Muscle layer of duodenum (tissue), 2 donors: ENCODE measurements around the gene BEND7.
"Not testable (repeated sequence)": the region's sequence is repeated elsewhere in the genome, so short reads cannot be mapped to it uniquely, and the experiment has no call there.

ENCODE experiments used
- H3K27ac ChIP-seq: one replicate; pipeline ENCODE4 v1.7.0; 2013; ENCODE audit warnings: mild to moderate bottlenecking, low read length
- H3K27me3 ChIP-seq: one replicate; pipeline ENCODE4 v1.7.0; 2013; ENCODE audit warnings: low read depth, mild to moderate bottlenecking, control low read depth, low read length
- H3K36me3 ChIP-seq, 2 donors: one replicate each; pipeline ENCODE4 v1.7.0; 2013; ENCODE audit warnings: low read length in 2 of 2, control low read depth in 1 of 2, mild to moderate bottlenecking in 1 of 2; ENCODE audit not compliant: insufficient read depth in 2 of 2, control insufficient read depth in 1 of 2
- H3K4me1 ChIP-seq, 2 donors: one replicate each; pipeline ENCODE4 v1.7.0; 2013; ENCODE audit warnings: low read length in 2 of 2, mild to moderate bottlenecking in 2 of 2, control low read depth in 1 of 2, moderate library complexity in 1 of 2; ENCODE audit not compliant: insufficient read depth in 2 of 2, control insufficient read depth in 1 of 2
- H3K4me3 ChIP-seq, 2 donors: one replicate each; pipeline ENCODE4 v1.7.0; 2013; ENCODE audit warnings: low read length in 2 of 2, low read depth in 1 of 2, mild to moderate bottlenecking in 1 of 2
- H3K9me3 ChIP-seq, 2 donors: one replicate each; pipeline ENCODE4 v1.7.0; 2013; ENCODE audit warnings: low read length in 2 of 2, control low read depth in 1 of 2, mild to moderate bottlenecking in 1 of 2; ENCODE audit not compliant: control insufficient read depth in 1 of 2
- donor health status: healthy.

BEND7 gene

DNA sequence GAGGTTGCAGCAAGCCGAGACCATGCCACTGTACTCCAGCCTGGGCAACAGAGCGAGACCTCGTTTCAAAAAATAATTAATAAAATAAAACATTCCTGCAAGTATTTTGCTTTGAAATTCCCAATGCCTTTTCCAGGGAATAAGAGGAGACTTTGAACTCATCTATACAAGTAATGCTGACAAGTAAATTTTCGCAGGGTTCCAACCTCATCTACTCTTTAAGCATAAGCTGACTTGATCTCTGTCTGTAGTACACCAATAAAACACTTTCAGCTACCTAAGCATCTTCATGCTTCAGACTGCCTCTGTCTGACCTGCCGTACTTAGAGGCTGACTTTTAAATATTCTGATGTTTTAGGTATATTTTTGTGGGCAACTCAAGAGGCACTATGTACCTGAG lies 13.7 kb upstream of the BEND7 start:
- Histone ChIP-seq H3K27me3 (peaks cover 5% of the 10 kb centered on the region), H3K36me3 (no peaks in the 10 kb centered on the region), H3K27ac (no peak overlapping the region), H3K4me1 (no peaks in the 10 kb centered on the region), H3K4me3 (no peak overlapping the region), H3K9me3 (no peaks in the 10 kb centered on the region)

DNA sequence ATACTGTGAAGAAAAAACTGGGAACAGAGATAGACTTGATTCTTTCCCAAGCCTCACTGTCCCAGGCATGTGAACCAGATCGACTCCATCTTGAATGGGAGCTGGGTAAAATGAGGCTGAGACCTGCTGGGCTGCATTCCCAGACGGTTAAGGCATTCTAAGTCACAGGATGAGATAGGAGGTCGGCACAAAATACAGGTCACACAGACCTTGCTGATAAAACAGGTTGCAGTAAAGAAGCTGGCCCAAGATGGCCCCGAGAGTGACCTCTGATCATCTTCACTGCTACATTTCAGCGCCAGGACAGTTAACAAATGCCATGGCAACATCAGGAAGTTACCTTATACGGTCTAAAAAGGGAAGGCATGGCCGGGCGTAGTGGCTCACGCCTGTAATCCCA lies 9.2 kb upstream of the BEND7 start:
- H3K4me1 ChIP-seq, H3K4me3 ChIP-seq, H3K9me3 ChIP-seq, H3K36me3 ChIP-seq, H3K27me3 ChIP-seq, H3K27ac ChIP-seq: not testable (repeated sequence)

DNA sequence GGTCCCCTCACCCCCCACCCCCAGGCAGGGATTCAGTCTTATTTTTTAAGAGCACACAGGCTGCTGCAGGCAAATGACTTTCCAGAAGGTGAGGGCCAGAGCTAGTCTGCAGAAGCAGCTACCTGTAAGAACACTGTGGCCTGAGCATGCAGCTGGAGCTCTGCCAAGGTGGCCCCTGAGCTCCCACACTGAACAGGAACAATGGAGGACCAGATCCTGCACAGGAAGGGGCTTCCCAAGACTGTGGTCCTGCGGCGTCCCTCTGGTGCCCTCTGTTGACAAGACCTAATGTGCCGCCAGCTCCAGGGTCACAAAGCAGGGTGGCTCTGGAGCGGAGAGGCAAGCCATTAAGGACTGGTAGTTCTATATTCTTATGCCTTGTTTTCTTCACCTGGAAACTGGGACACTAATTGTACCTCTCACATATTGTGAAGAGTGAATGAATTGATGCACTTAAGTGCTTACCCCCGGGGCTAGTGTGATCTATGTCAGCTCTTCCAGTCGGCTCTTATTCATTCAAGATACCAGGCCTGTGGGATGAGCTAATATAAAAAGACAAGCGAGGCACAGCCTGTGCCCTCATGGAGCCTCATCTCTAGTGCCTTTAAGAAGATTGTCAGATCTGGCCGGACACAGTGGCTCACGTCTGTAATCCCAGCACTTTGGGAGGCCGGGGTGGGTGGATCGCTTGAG lies 8.0 kb upstream of the BEND7 start:
- no peaks in the 10 kb centered on the region for H3K27me3 ChIP-seq
- H3K4me3 ChIP-seq: no peak overlapping the region
- H3K36me3 ChIP-seq: no peaks in the 10 kb centered on the region
- H3K27ac ChIP-seq: no peak overlapping the region
- H3K9me3 ChIP-seq: no peaks in the 10 kb centered on the region
- no peaks in the 10 kb centered on the region for H3K4me1 ChIP-seq

GRCh38 chr10:13535346-13535745 lies 6.5 kb upstream of the BEND7 start:
- no peaks in the 10 kb centered on the region for H3K9me3 ChIP-seq
- H3K36me3 ChIP-seq: no peaks in the 10 kb centered on the region
- no peak overlapping the region for H3K27ac ChIP-seq
- no peak overlapping the region for H3K4me3 ChIP-seq
- no peaks in the 10 kb centered on the region for H3K27me3 ChIP-seq
- H3K4me1 ChIP-seq: no peaks in the 10 kb centered on the region

DNA sequence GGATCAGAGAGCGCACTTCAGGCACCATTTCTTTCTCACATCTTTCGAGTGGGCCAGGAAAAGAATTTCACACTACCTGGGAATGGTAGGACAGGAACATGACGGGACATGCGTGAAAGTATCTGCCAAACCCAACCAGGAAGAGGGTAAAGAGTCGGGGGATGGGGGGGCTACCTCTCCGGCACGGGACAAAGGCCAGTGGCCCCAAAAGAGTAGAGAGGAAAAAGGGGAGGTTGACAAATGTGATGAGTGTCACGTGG lies 830 bp upstream of the BEND7 start:
- H3K27ac ChIP-seq: peak overlapping the region; percentile 72
- peaks cover 7 to 16% of the 10 kb centered on the region in 2 donors for H3K4me1 ChIP-seq
- H3K36me3 ChIP-seq: peaks cover 0 to 4% of the 10 kb centered on the region in 2 donors
- H3K4me3 ChIP-seq: peak overlapping the region; percentile 64 to 68
- no peaks in the 10 kb centered on the region for H3K9me3 ChIP-seq
- no peaks in the 10 kb centered on the region for H3K27me3 ChIP-seq

- Histone ChIP-seq H3K9me3 (no peaks in the 10 kb centered on the region), H3K27ac (peak overlapping the region; percentile 79), H3K4me3 (peak overlapping the region; percentile 70 to 74), H3K27me3 (no peaks in the 10 kb centered on the region), H3K4me1 (peaks cover 7 to 16% of the 10 kb centered on the region in 2 donors), H3K36me3 (peaks cover 0 to 4% of the 10 kb centered on the region in 2 donors)
These were observed 515 bp downstream of the BEND7 start for GRCh38 chr10:13528123-13528874.

DNA sequence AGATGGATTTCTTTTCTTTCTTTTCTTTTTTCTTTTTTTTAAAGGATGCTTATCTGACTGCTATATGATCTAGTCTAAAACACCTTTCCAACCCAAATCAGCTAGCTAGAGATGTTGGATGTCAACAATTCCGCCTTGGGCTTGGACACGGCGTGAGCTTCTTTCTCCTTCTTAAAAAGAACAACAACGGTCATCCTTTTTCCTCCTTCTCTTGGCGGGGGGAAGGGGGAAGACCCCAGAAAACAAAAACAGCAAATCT lies 1.0 kb downstream of the BEND7 start:
- H3K36me3 ChIP-seq: peaks cover 0 to 4% of the 10 kb centered on the region in 2 donors
- no peaks in the 10 kb centered on the region for H3K9me3 ChIP-seq
- no peaks in the 10 kb centered on the region for H3K27me3 ChIP-seq
- H3K4me3 ChIP-seq: peak overlapping the region; percentile 70 to 74
- peaks cover 7 to 16% of the 10 kb centered on the region in 2 donors for H3K4me1 ChIP-seq
- peak overlapping the region; percentile 79 for H3K27ac ChIP-seq

- H3K27ac ChIP-seq: peak overlapping the region; percentile 79
- H3K4me1 ChIP-seq: peaks cover 7 to 16% of the 10 kb centered on the region in 2 donors
- peak overlapping the region; percentile 70 to 74 for H3K4me3 ChIP-seq
- H3K27me3 ChIP-seq: no peaks in the 10 kb centered on the region
- no peaks in the 10 kb centered on the region for H3K9me3 ChIP-seq
- H3K36me3 ChIP-seq: peaks cover 0 to 4% of the 10 kb centered on the region in 2 donors
These were observed 1.6 kb downstream of the BEND7 start for GRCh38 chr10:13526948-13527863.

GRCh38 chr10:13525663-13526062 lies 3.2 kb downstream of the BEND7 start:
- Histone ChIP-seq H3K9me3 (no peaks in the 10 kb centered on the region), H3K4me3 (no peak overlapping the region), H3K36me3 (peaks cover 0 to 4% of the 10 kb centered on the region in 2 donors), H3K27ac (no peak overlapping the region), H3K4me1 (peaks cover 7 to 16% of the 10 kb centered on the region in 2 donors), H3K27me3 (no peaks in the 10 kb centered on the region)

DNA sequence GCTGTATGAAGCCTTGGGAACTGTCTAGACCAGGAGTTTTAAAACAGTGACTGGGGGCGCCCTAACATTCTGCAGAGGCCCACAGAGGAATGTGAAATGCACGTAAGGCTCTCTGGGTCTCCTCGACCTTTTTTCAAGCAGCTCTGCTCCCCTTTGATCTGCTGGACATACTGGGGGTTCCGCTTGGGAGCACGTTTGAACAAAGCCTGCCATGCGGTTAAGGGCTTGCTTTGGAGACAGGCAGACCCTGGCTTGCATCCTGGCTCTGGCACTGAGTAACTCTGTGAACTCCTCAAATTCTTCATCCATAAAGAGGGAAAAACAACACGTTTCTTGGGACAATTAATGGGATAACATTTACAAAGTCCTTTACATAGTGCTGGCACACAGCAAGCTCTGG lies 7.8 kb downstream of the BEND7 start:
- Histone ChIP-seq H3K9me3 (no peaks in the 10 kb centered on the region), H3K4me1 (peaks cover 0 to 10% of the 10 kb centered on the region in 2 donors), H3K27me3 (no peaks in the 10 kb centered on the region), H3K27ac (no peak overlapping the region), H3K36me3 (peaks cover 0 to 4% of the 10 kb centered on the region in 2 donors), H3K4me3 (no peak overlapping the region)

DNA sequence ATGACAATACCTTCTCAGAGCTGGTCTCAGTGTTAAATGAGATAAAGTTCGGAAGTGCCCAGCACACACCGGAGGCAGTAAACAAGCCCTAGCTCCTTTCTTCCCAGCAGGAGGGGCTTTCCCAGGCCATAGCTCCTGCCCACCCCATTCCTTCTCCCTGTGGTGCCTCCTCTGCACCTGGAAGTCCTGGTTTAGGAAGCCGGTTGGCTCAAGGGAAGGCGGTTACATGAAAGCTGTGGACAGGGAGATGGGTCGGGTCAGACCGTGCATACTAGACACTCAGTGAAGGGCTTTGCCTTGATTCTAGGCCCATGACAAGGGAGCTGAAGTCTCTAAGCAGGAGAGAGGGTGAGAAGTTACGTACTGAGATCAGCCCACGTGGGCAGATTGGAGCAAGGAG lies 8.6 kb downstream of the BEND7 start:
- no peaks in the 10 kb centered on the region for H3K27me3 ChIP-seq
- H3K4me1 ChIP-seq: peaks cover 0 to 10% of the 10 kb centered on the region in 2 donors
- no peaks in the 10 kb centered on the region for H3K9me3 ChIP-seq
- H3K4me3 ChIP-seq: no peak overlapping the region
- peaks cover 0 to 4% of the 10 kb centered on the region in 2 donors for H3K36me3 ChIP-seq
- no peak overlapping the region for H3K27ac ChIP-seq
